Measurements from ENCODE around the gene IFI6. TPM values are rescaled to one million over a fixed set of nuclear protein-coding genes. Genes with fewer than 3 reads are reported as not detected.
"Not testable (repeated sequence)": the region's sequence is repeated elsewhere in the genome, so short reads cannot be mapped to it uniquely, and the experiment has no call there.

The IFI6 gene
- total RNA-seq, 6 experiments from 2014 or later: 9.5 to 45.7 (median 33.2) TPM

GRCh38 chr1:27633298-27633610 is 38.7 kb downstream of the IFI6 start:
- ATAC-seq (no peak), DNase-seq (no peak)
- TF ChIP-seq POLR2A (IDR thresholded peaks at IDR 0.05) (no peak), CTCF (IDR thresholded peaks at IDR 0.05) (no peak)
- Histone ChIP-seq H3K4me3 (no peak overlapping the region), H3K27me3 (no peaks in the 10 kb centered on the region), H3K27ac (peak overlapping the region; percentile 8 to 75 (median 36)), H3K4me1 (no peaks in the 10 kb centered on the region), H3K36me3 (no peaks in the 10 kb centered on the region), H3K9me3 (no peaks in the 10 kb centered on the region)
- WGBS (ENCODE audit: insufficient coverage, low coverage, low lambda C conversion rate, missing lambda C conversion rate): no CpG with 5 or more reads among the region's 5 CpGs
- intact Hi-C loops (cut with DNase I): no loop called here

GRCh38 chr1:27632387-27633297 is 39.4 kb downstream of the IFI6 start:
- peak in 1 of 4 donors; percentile 4 for ATAC-seq
- no peaks in the 10 kb centered on the region for H3K4me1 ChIP-seq
- no peak for DNase-seq

GRCh38 chr1:27630859-27631491 is 41.0 kb downstream of the IFI6 start:
- Histone ChIP-seq H3K27ac (peak overlapping the region; percentile 36 to 59 (median 53)), H3K36me3 (no peaks in the 10 kb centered on the region), H3K27me3 (no peaks in the 10 kb centered on the region), H3K9me3 (no peaks in the 10 kb centered on the region), H3K4me1 (no peaks in the 10 kb centered on the region), H3K4me3 (no peak overlapping the region)
- TF ChIP-seq CTCF (IDR thresholded peaks at IDR 0.05) (no peak), POLR2A (IDR thresholded peaks at IDR 0.05) (no peak)
- ATAC-seq (peak; percentile 17 to 74 (median 40)), DNase-seq (no peak)
- intact Hi-C loops (cut with DNase I): no loop called here
- WGBS (ENCODE audit: insufficient coverage, low coverage, low lambda C conversion rate, missing lambda C conversion rate): no CpG with 5 or more reads among the region's 5 CpGs

More at GRCh38 chr1:27632387-27633297, 39.4 kb downstream of the IFI6 start:
- Histone ChIP-seq H3K36me3 (no peaks in the 10 kb centered on the region), H3K4me3 (no peak overlapping the region), H3K27ac (peak overlapping the region in 2 of 3 donors; percentile 13 to 59), H3K27me3 (no peaks in the 10 kb centered on the region), H3K9me3 (no peaks in the 10 kb centered on the region)
- intact Hi-C loops (cut with DNase I): no loop called here
- 61% methylated on average over 3 of the region's 14 CpGs for WGBS (ENCODE audit: insufficient coverage, low coverage, low lambda C conversion rate, missing lambda C conversion rate)
- TF ChIP-seq CTCF (IDR thresholded peaks at IDR 0.05) (no peak), POLR2A (IDR thresholded peaks at IDR 0.05) (no peak)

- no peak for ATAC-seq
- intact Hi-C loops (cut with DNase I): no loop called here
- no peak for DNase-seq
- Histone ChIP-seq H3K4me3 (no peak overlapping the region), H3K9me3 (no peaks in the 10 kb centered on the region), H3K27ac (peak overlapping the region in 1 of 3 donors; percentile 16), H3K36me3 (no peaks in the 10 kb centered on the region), H3K4me1 (no peaks in the 10 kb centered on the region), H3K27me3 (no peaks in the 10 kb centered on the region)
- 45% methylated on average over 3 of the region's 3 CpGs for WGBS (ENCODE audit: insufficient coverage, low coverage, low lambda C conversion rate, missing lambda C conversion rate)
- no peak for TF ChIP-seq POLR2A (IDR thresholded peaks at IDR 0.05)
- no peak for TF ChIP-seq CTCF (IDR thresholded peaks at IDR 0.05)
Observed at GRCh38 chr1:27628712-27629111, 43.3 kb downstream of the IFI6 start.

- H3K4me3 ChIP-seq; H3K27me3 ChIP-seq; H3K27ac ChIP-seq; H3K9me3 ChIP-seq; intact Hi-C loops (cut with DNase I); H3K4me1 ChIP-seq; ATAC-seq; DNase-seq; H3K36me3 ChIP-seq: not testable (repeated sequence)
- 85% methylated on average over 3 of the region's 4 CpGs for WGBS (ENCODE audit: insufficient coverage, low coverage, low lambda C conversion rate, missing lambda C conversion rate)
Observed at GRCh38 chr1:27627733-27628132, 44.3 kb downstream of the IFI6 start.

Data from right lobe of liver (tissue), 6 donors.